Karpas-422 (cell line): ENCODE results near the gene FMN1. TPM values are rescaled to one million over a fixed set of nuclear protein-coding genes. Genes with fewer than 3 reads are reported as not detected.

Experiments
- DNase-seq: peaks from one replicate; pipeline ENCODE4 v3.0.0-alpha.2; 2015
- H2AFZ ChIP-seq: fragments of 200-600 bp; sonication (generic); 2 replicates; pipeline ENCODE4 v1.6.1; 2014; ENCODE audit warnings: antibody characterized with exemption, low read length, mixed read lengths
- H3K27ac ChIP-seq: fragments of 200-600 bp; sonication (generic); 2 replicates; pipeline ENCODE4 v1.5.1; 2014; ENCODE audit warnings: mild to moderate bottlenecking, low read length, moderate library complexity
- H3K27me3 ChIP-seq: fragments of 200-600 bp; sonication (generic); 2 replicates; pipeline ENCODE4 v1.6.1; 2014; ENCODE audit warnings: low read length, mixed read lengths
- H3K36me3 ChIP-seq: fragments of 200-600 bp; sonication (generic); 2 replicates; pipeline ENCODE4 v1.6.1; 2014; ENCODE audit warnings: low read length, mixed read lengths; ENCODE audit not compliant: insufficient read depth
- H3K4me1 ChIP-seq: fragments of 200-600 bp; sonication (generic); 2 replicates; pipeline ENCODE4 v1.6.1; 2014; ENCODE audit warnings: mild to moderate bottlenecking, low read length, mixed read lengths
- H3K4me2 ChIP-seq: fragments of 200-600 bp; sonication (generic); 2 replicates; pipeline ENCODE4 v1.6.1; 2014; ENCODE audit warnings: low read length, low read depth, mild to moderate bottlenecking; ENCODE audit not compliant: poor library complexity, severe bottlenecking
- H3K4me3 ChIP-seq: fragments of 200-600 bp; sonication (generic); 2 replicates; pipeline ENCODE4 v1.5.1; 2014; ENCODE audit warnings: mild to moderate bottlenecking, antibody characterized with exemption, low read length, mixed read lengths
- H3K79me2 ChIP-seq: fragments of 200-600 bp; sonication (generic); 2 replicates; pipeline ENCODE4 v1.6.1; 2014; ENCODE audit warnings: mild to moderate bottlenecking, low read length, mixed read lengths
- H3K9ac ChIP-seq: fragments of 200-600 bp; sonication (generic); 2 replicates; pipeline ENCODE4 v1.6.0; 2014; ENCODE audit warnings: low read length
- H3K9me2 ChIP-seq: fragments of 200-600 bp; sonication (generic), shearing (Covaris generic); replicated peaks from 2 replicates; pipeline ENCODE4 v1.6.0; 2014; ENCODE audit warnings: mild to moderate bottlenecking, low read length, moderate library complexity; ENCODE audit not compliant: insufficient read depth
- H3K9me3 ChIP-seq: fragments of 300-700, 200-600 bp; sonication (generic); 2 replicates; pipeline ENCODE4 v1.6.1; 2014; ENCODE audit warnings: low read length, mixed read lengths
- H4K20me1 ChIP-seq: fragments of 200-600 bp; sonication (generic); 2 replicates; pipeline ENCODE4 v1.6.1; 2014; ENCODE audit warnings: mild to moderate bottlenecking, antibody characterized with exemption, low read length, low read depth; ENCODE audit not compliant: insufficient read depth
- total RNA-seq: library from RNA; depleted of rRNA; stranded (reverse); fragments of >200 nt; shearing (Covaris generic); gene quantifications from 2 replicates; pipeline ENCODE4 v1.2.3, GENCODE V29; 2014; ENCODE audit warnings: low replicate concordance

Gene FMN1
- total RNA-seq, 1 experiment from 2014 or later = 1.1 TPM

GRCh38 chr15:32873284-32874114 is 321.0 kb downstream of the FMN1 start:
- H3K4me2 ChIP-seq = no peak overlapping the region
- H3K9me3 ChIP-seq = no peaks in the 10 kb centered on the region
- no peak overlapping the region for H3K27ac ChIP-seq
- DNase-seq = no peak
- no peak overlapping the region for H3K4me3 ChIP-seq
- H4K20me1 ChIP-seq = no peaks in the 10 kb centered on the region
- no peaks in the 10 kb centered on the region for H3K79me2 ChIP-seq
- H3K27me3 ChIP-seq = no peaks in the 10 kb centered on the region
- no peak overlapping the region for H2AFZ ChIP-seq
- no peaks in the 10 kb centered on the region for H3K36me3 ChIP-seq
- no peak overlapping the region for H3K9ac ChIP-seq
- peaks cover 12% of the 10 kb centered on the region for H3K4me1 ChIP-seq
- no peaks in the 10 kb centered on the region for H3K9me2 ChIP-seq

- peak; percentile 31 for DNase-seq
- H2AFZ ChIP-seq = no peak overlapping the region
- H3K27ac ChIP-seq = no peak overlapping the region
- no peak overlapping the region for H3K4me3 ChIP-seq
- H3K79me2 ChIP-seq = no peaks in the 10 kb centered on the region
- H3K27me3 ChIP-seq = no peaks in the 10 kb centered on the region
- no peaks in the 10 kb centered on the region for H3K9me3 ChIP-seq
- no peak overlapping the region for H3K4me2 ChIP-seq
- H3K4me1 ChIP-seq = peaks cover 12% of the 10 kb centered on the region
- H3K9me2 ChIP-seq = no peaks in the 10 kb centered on the region
- H4K20me1 ChIP-seq = no peaks in the 10 kb centered on the region
- no peak overlapping the region for H3K9ac ChIP-seq
- H3K36me3 ChIP-seq = no peaks in the 10 kb centered on the region
Observed at GRCh38 chr15:32872621-32873283, 321.8 kb downstream of the FMN1 start.

- Histone ChIP-seq H3K9me2 (no peaks in the 10 kb centered on the region), H3K9me3 (no peaks in the 10 kb centered on the region), H3K27me3 (no peaks in the 10 kb centered on the region), H3K4me2 (no peak overlapping the region), H3K4me3 (no peak overlapping the region), H3K79me2 (no peaks in the 10 kb centered on the region), H3K36me3 (no peaks in the 10 kb centered on the region), H3K4me1 (peaks cover 12% of the 10 kb centered on the region), H3K9ac (no peak overlapping the region), H4K20me1 (no peaks in the 10 kb centered on the region), H3K27ac (no peak overlapping the region), H2AFZ (no peak overlapping the region)
- no peak for DNase-seq
Observed at GRCh38 chr15:32871883-32872282, 322.6 kb downstream of the FMN1 start.

- Histone ChIP-seq H3K4me2 (peak overlapping the region; percentile 38), H3K4me3 (no peak overlapping the region), H3K9ac (no peak overlapping the region), H3K9me3 (no peaks in the 10 kb centered on the region), H3K4me1 (peaks cover 12% of the 10 kb centered on the region), H3K79me2 (no peaks in the 10 kb centered on the region), H3K27me3 (no peaks in the 10 kb centered on the region), H2AFZ (no peak overlapping the region), H4K20me1 (no peaks in the 10 kb centered on the region), H3K27ac (no peak overlapping the region), H3K9me2 (no peaks in the 10 kb centered on the region), H3K36me3 (no peaks in the 10 kb centered on the region)
- DNase-seq = peak; percentile 86
Observed at GRCh38 chr15:32870240-32871033, 324.1 kb downstream of the FMN1 start.

- H3K9me2 ChIP-seq = no peaks in the 10 kb centered on the region
Observed at GRCh38 chr15:32869776-32870175, 324.7 kb downstream of the FMN1 start.

GRCh38 chr15:32867313-32867626 is 327.2 kb downstream of the FMN1 start:
- no peaks in the 10 kb centered on the region for H3K36me3 ChIP-seq
- H3K4me2 ChIP-seq = no peak overlapping the region
- no peak overlapping the region for H3K4me3 ChIP-seq
- H3K9me2 ChIP-seq = no peaks in the 10 kb centered on the region
- no peaks in the 10 kb centered on the region for H3K27me3 ChIP-seq
- H3K4me1 ChIP-seq = peaks cover 12% of the 10 kb centered on the region
- no peaks in the 10 kb centered on the region for H4K20me1 ChIP-seq
- no peak overlapping the region for H3K9ac ChIP-seq
- no peak overlapping the region for H2AFZ ChIP-seq
- no peaks in the 10 kb centered on the region for H3K9me3 ChIP-seq
- H3K79me2 ChIP-seq = no peaks in the 10 kb centered on the region
- DNase-seq = no peak
- no peak overlapping the region for H3K27ac ChIP-seq

More at GRCh38 chr15:32869776-32870175, 324.7 kb downstream of the FMN1 start:
- DNase-seq = no peak
- no peaks in the 10 kb centered on the region for H3K27me3 ChIP-seq
- H3K9me3 ChIP-seq = no peaks in the 10 kb centered on the region
- no peak overlapping the region for H3K4me2 ChIP-seq
- no peaks in the 10 kb centered on the region for H3K79me2 ChIP-seq
- H3K9ac ChIP-seq = no peak overlapping the region
- H3K27ac ChIP-seq = no peak overlapping the region
- no peak overlapping the region for H3K4me3 ChIP-seq
- H3K4me1 ChIP-seq = peaks cover 12% of the 10 kb centered on the region
- H2AFZ ChIP-seq = no peak overlapping the region
- H4K20me1 ChIP-seq = no peaks in the 10 kb centered on the region
- H3K36me3 ChIP-seq = no peaks in the 10 kb centered on the region

GRCh38 chr15:32866454-32867312 is 327.8 kb downstream of the FMN1 start:
- Histone ChIP-seq H3K9ac (no peak overlapping the region), H3K9me3 (no peaks in the 10 kb centered on the region), H3K79me2 (no peaks in the 10 kb centered on the region), H3K9me2 (no peaks in the 10 kb centered on the region), H3K4me3 (no peak overlapping the region), H4K20me1 (no peaks in the 10 kb centered on the region), H2AFZ (no peak overlapping the region), H3K27me3 (no peaks in the 10 kb centered on the region), H3K4me2 (no peak overlapping the region), H3K4me1 (peaks cover 12% of the 10 kb centered on the region), H3K27ac (no peak overlapping the region), H3K36me3 (no peaks in the 10 kb centered on the region)
- peak; percentile 11 for DNase-seq
